AG09309 (cell line): Measurements from ENCODE around the gene SLC38A3.

Source experiments
- DNase-seq: peaks from one replicate; pipeline ENCODE4 v3.0.0-alpha.2; 2010; ENCODE audit warnings: low read depth
- H3K4me3 ChIP-seq: 2 replicates; pipeline ENCODE4 v1.5.1; 2011; ENCODE audit warnings: mild to moderate bottlenecking, low read depth, low read length, moderate library complexity; ENCODE audit not compliant: control insufficient read depth
- CTCF ChIP-seq: IDR thresholded peaks from 2 replicates; pipeline ENCODE4 v1.5.1; 2011; ENCODE audit warnings: mild to moderate bottlenecking, low read depth, low read length, inconsistent platforms; ENCODE audit not compliant: insufficient read depth, control insufficient read depth; ENCODE audit errors: missing control alignments

Gene SLC38A3

GRCh38 chr3:50246517-50246954 is 41.5 kb downstream of the SLC38A3 start:
- DNase-seq = peak; percentile 87

GRCh38 chr3:50248387-50248786 is 43.3 kb downstream of the SLC38A3 start:
- DNase-seq = no peak
- no peak overlapping the region for H3K4me3 ChIP-seq
- TF ChIP-seq CTCF = no peak

More at GRCh38 chr3:50246517-50246954, 41.5 kb downstream of the SLC38A3 start:
- peak overlapping the region; percentile 40 for H3K4me3 ChIP-seq
- no peak for TF ChIP-seq CTCF

GRCh38 chr3:50249457-50249856 is 44.4 kb downstream of the SLC38A3 start:
- DNase-seq = no peak
- no peak for TF ChIP-seq CTCF
- no peak overlapping the region for H3K4me3 ChIP-seq

GRCh38 chr3:50250514-50250913 is 45.4 kb downstream of the SLC38A3 start:
- H3K4me3 ChIP-seq = no peak overlapping the region
- no peak for TF ChIP-seq CTCF

GRCh38 chr3:50251220-50251619 is 46.1 kb downstream of the SLC38A3 start:
- DNase-seq = peak; percentile 67
- no peak overlapping the region for H3K4me3 ChIP-seq
- no peak for TF ChIP-seq CTCF

More at GRCh38 chr3:50250514-50250913, 45.4 kb downstream of the SLC38A3 start:
- no peak for DNase-seq

- no peak for TF ChIP-seq CTCF
- H3K4me3 ChIP-seq = no peak overlapping the region
- no peak for DNase-seq
Measured at GRCh38 chr3:50254577-50255250, 49.6 kb downstream of the SLC38A3 start.

- H3K4me3 ChIP-seq = no peak overlapping the region
- TF ChIP-seq CTCF = no peak
- no peak for DNase-seq
Measured at GRCh38 chr3:50255251-50255615, 50.2 kb downstream of the SLC38A3 start.
